HG03378 (cell line): ENCODE results near the gene OSBPL2.

ENCODE experiments used
- ATAC-seq: cut with Tn5 transposase; IDR thresholded peaks from one replicate; pipeline ENCODE4 v1.9.1; 2021; ENCODE audit warnings: mild to moderate bottlenecking, moderate library complexity; ENCODE audit not compliant: unreplicated experiment

OSBPL2 gene

DNA sequence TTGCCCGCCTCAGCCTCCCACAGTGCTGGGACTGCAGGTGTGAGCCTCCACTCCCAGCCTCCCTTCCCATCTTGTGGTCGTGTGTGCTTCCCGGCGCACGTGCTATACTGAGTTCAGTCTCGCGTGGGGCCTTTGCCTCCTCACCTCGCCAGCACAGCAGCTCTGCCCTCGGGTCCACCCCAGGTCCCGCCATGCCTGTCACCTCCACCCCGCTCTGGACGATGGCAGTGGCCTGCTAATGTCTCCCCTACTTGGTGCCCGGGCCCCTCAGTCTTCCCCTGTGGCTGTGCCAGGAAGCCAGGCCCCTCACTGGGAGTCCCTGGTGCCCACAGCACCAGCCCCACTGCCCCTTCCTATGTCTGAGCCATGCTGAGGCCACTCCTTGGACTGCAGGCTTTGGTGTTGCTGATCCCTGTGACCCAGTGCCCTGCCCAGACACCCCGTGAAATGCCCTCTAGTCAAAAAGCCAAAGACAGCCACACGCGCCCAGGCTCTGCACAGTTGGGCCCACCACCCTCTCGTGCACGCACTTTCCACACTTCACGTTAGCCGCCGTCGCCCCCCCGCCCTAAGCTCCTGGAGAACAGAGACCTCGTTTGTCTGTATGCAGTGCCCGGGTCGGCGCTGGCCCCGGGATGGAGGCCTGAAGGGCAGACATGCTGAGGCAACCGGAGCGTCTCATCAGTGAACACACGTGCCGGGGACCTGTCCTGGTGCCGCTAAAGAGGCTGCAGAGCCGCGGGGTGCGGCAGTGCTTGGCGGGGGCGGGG, 32.5 kb upstream of the OSBPL2 start:
- ATAC-seq, result no peak

DNA sequence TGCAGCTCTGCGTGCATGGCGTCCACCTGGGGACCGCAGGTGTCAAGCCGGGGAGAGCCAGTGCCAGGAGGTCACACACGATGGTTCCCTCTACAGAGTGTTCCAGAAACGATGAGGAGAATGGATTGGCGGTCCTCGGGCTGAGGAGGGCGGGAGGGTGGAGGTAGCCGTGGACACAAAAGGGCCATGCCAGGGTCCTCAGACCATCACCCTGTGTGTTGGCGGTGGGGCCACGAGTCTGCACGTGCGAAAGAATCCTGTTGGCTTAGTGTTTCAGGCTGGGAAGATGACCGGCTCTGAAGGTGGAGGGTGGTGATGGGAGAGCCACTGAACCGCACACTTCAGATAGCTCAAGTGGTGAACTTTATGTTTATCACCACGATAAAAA, 31.9 kb upstream of the OSBPL2 start:
- ATAC-seq, result no peak

DNA sequence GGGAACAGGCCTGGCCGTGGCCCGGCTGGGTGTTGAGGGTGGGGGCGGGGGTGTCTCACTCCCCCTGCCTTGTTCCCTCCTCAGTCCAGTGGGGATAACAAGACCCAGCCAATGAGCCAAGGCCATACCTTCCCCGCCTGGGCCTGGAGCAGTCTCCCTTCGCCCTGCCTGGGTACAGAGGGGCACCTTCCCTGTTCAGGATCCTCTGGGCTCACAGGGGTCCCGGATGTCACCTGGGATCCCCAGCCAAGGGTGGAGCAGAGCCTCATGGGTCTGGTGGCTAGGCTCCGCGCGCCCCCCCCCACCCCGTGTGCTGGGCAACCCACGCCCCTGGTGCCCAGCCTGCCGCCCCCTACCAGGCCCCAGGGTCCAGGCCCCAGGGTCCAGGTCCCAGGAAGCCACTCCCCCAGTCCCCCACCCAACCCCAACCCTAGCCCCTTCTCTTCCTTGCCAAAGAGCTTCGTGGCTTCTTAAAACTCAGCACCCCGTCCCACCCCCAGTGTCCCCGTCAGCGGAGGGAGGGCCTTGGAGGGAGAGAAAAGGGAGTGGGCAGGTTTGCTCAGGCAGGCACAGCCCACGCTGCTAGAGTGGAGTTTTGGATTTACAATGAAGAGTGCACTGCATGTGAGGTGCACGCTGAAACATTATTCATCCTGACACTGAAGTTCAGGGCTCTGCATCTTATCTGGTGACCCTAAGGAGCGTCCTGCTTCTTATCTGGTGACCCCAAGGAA, 30.1 kb upstream of the OSBPL2 start:
- ATAC-seq, result no peak

DNA sequence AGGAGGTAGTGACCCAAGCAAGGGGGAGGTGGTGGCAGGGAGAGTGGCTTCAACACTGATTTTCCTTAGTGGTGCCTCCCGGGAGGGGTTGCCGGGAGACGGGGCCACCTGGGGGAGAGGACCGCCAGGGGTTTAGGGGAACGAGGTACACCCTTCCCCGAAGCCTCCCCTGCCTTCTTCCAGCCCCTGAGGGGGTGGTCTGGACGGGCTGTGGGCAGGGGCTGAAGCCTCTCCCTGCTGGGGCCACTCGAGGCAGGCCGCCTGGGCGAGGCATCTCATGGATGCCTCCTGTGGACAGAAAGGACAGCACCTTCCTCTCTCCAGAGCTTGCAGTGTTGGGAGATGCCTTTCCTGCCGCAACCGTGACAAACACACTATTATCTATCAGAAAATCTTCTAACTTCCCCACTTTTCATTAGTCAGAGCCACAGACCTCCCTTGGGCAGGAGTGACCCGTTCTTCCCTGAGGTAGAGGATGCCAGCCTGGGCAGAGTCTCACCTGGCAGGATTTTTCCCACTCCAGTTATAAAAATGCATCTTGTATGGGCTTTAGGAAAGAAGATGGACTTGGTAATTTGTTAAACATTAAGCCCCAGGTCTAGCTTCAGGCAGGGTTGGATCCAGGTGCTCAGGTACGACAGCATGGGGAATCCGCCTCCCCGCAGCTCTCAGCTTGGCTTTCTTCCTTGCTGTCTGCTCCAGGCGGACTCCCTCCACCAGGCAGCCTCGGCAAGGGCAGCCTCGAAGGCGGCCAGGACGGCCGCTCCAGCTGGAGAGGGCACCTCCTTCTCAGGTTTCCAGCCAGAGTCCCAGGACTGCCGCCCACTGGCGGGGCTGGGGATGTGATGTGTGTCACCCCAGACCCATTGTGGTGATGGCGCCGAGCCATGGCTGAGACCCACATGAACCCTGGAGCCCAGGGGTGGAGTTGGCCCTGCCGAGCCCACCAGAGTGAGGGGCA, 29.2 kb upstream of the OSBPL2 start:
- no peak for ATAC-seq

DNA sequence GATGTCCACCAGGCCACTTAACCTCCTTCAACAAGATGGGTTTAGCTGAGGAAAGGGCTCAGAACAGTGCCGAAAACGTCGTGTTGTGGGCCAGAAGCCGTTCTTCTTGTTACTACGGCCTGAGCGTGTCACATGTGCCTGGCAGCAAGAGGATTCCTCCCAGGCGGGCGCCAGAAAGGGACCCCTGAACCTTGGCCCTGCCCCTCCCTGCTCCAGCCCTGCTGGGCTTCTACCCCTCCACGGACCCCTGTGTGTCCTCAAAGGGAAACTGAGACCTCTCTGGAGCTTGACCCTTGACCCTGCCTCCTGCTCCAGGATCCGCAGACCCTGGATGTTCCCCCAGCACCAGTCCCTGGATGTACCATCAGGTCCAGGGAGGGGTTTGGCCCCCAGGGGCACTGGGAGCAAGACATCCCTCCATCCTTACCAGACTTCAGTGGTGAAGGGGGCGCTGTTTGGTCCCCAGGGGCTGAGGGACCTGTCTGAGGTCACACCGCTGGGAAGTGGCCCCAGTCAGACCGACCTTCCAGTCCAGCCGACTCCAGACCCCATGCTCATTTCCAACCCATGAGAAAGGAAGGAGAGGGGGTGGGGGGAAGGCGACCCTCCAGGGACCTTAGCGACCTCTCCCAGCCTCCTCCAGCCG, 28.3 kb upstream of the OSBPL2 start:
- ATAC-seq, result no peak

DNA sequence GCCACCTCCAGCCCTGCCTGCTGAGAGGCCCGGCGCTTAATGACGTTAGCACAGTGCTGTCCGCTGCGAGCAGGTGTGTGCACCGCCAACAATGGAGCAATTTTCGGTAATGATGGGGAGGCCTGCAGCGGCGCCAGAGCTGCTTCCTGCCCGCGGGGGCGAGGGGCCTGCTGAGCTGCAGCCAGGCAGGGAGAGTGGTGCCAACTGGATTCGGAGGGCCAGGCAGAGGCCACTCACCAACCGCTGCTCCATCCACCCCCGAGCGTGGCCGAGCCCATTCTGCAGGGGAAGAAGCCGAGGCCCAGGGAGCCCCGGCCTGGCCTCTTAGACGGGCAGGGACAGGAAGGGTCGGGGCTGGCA, 27.8 kb upstream of the OSBPL2 start:
- ATAC-seq, result no peak

DNA sequence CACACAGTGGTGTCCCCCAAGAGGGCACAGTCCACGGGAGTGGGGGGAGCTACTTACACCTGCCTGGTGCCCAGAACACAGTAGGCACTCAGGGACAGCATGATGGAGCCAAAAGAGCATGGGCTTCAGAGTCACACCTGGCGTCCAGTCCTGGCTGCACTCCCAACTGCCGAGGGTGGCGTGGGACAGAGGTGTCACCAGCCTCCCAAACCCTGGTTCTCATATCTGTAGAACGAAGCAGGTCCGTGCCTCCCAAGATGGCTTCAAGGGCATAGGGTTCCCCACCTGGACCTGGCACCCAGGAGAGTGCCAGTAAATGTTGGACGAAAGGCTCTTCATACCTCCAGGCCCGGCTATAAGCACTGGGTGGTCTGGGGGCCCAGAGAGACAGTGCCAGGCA, 27.1 kb upstream of the OSBPL2 start:
- ATAC-seq, result no peak

DNA sequence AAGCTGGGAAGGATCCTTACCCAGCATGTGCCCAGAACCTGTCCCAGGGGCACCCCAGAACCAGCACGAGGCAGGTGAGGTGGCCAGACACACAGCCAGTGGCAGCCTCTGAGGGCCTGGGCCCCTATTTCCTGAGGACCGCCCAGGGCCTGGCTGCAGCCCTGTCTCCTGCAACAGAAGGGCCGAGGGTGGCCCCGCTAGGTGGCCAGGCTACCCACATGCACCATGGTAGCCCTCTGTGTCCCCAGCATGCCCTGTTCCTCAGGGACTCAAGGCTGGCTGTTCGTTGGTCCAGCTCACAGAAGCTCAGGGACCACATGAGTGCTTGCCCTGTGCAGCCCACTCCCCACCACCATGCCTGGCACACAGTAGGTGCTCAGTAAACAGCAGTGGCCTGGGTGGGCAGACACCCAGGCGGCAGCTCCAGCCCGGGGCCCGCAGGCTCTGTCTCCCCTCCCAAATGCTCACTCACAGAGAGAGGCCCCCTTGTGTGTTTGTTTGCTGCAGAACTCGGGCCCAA, 26.5 kb upstream of the OSBPL2 start:
- no peak for ATAC-seq

DNA sequence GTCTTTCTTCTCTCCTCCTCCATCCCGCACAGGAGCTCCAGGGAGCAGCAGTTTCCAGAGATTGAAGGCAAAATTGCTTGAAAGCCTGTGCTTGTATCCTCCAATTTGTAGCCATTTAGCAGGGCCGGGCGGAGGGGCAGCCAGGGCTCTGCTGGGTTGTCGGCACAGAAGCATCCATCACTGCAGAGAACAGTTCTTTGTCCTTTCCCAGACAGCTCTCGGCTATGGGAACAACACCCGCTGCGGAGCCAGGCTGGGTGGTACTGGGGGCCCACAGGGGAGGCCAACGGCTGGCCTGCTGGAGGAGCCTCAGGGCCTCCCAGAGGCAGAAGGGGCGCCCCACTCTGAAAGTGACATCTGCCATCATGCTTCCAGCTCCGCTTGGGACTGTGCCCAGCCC, 26.0 kb upstream of the OSBPL2 start:
- no peak for ATAC-seq

DNA sequence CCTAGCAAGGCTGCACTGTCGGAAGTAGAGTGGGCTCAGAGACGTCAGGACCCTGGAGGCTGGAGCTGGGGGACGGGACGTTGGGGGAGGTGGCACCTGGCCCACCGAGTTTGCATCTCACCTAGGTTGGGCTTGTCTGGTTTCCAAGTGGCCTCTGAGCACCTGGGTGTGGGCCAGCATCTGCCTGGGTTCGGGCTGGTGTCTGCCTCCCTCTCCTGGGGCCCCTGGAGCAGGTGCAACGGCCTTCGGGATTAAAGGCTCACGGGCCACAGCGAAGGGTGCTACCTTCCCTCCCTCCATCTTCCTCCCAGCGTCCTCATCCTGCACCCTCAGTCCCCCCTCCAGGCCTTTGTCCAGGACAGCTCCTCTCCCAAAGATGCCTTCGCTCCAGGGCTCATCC, 24.3 kb upstream of the OSBPL2 start:
- no peak for ATAC-seq

DNA sequence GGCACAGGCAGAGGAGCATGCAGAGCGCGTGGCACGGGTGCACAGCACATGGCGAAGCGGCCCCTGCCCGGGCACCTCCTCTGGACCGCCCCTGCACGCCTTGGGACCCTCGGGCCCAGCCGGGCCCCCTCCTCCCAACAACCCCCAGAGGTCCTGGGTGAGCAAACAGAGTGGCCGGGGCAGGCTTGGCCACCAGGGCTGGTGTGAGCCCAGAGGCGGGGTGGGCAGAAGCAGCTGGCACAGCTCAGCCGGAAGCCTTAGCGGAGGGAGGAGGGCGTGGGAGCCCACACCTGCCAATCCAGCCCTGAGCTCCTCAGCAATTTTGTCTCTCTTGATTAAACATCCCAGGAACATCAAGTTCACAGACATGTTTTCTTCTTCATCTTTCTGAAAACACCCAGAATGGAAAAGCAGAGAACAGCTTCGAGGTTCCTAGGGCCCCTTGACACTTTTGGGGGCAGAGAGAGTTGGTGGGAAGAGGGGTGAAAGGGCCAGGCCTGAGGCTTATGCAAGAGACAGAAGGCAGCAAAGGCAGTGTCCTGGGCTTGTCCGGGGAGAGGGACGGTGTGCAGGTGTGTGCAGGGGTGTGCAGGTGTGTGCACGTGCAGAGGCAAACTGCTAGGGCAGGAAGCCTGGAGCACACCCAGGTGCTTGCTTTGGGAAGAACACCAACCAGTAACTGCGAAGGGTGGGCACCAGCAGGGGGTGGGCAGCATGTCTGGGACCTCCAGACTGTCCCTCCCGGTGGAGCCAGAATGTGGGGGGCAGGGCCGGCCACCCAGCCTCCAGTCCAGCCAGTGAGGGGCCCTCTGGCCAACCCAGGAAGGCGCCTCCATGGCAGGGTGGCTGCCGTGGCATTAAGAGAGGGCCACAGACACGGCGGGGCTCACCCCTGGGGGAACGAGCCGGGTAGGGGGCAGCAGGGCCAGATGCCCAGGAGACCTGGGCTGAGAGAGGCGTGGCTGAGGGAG, 23.0 kb upstream of the OSBPL2 start:
- no peak for ATAC-seq

DNA sequence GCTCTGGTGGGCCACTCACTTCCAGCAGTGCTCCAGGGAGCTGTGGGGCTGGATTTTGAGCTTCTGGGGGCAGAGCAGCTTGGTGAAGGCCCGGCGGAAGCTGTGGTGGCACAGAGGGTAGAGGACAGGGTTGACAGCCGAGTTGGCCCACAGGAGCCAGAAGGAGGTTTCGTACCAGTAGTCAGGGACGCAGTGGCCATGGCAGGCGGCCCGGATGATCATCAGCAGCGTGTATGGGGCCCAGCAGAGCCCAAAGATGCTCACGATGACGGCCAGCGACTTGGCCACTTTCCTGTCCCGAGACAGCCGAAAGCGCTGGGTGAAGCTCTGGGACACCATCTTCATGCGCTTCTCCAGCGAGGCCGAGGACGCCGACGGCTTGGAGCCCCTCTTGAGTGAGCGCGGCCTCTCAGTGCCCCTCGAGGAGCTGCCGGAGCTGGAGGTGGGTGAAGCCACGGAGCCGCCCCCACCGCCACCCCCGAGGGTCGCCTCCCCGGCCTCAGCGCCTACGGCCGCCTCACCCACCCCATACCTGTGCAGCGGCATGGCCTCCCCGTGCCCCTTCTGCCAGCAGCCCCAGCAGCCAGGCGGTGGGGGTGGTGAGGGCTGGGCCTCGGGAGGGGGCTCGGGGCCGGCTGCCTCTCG, 22.2 kb upstream of the OSBPL2 start:
- ATAC-seq, result no peak

DNA sequence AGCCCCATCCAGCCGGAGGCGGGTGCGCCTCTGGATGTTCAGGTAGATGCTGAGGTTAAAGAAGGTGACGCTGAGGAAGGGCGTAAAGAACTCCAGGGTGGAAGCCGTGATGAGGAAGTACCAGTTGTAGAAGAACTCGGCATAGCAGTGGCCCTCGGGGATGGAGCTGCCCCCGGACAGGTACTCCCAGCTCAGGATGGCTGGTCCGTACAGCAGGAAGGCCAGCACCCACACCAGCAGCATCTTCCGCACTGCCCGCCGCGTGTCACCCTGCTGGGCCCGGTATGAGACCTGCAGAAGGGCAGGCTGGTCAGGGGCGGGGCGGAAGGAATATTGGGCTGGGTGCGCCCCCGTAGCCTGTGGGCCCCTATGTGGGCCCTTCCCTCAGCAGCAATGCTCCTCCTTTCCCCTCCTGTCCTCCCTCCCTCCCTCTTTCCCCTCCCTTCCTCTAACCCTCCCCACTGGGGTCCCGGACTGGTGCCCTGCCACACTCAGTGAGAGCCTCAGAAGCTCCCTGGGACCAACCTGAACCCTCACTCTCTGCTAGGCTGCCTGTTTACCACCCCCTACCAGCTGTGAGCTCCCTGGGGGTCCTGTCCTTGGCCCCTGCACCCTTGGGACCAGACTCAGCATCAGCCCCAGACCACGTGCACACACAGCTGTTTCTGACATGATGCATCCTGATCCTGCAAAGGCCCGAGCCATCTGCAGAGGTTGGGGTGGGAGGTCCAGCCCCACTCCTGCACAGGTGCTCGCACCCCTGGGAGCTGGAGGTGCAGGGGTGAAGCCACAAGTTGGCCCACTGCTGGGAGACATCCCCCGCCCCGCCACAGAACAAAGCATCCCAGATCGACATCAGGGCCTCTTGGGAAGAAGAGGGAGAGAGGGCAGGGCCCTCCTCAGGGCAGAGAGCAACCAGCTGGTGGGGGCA, 21.4 kb upstream of the OSBPL2 start:
- no peak for ATAC-seq

DNA sequence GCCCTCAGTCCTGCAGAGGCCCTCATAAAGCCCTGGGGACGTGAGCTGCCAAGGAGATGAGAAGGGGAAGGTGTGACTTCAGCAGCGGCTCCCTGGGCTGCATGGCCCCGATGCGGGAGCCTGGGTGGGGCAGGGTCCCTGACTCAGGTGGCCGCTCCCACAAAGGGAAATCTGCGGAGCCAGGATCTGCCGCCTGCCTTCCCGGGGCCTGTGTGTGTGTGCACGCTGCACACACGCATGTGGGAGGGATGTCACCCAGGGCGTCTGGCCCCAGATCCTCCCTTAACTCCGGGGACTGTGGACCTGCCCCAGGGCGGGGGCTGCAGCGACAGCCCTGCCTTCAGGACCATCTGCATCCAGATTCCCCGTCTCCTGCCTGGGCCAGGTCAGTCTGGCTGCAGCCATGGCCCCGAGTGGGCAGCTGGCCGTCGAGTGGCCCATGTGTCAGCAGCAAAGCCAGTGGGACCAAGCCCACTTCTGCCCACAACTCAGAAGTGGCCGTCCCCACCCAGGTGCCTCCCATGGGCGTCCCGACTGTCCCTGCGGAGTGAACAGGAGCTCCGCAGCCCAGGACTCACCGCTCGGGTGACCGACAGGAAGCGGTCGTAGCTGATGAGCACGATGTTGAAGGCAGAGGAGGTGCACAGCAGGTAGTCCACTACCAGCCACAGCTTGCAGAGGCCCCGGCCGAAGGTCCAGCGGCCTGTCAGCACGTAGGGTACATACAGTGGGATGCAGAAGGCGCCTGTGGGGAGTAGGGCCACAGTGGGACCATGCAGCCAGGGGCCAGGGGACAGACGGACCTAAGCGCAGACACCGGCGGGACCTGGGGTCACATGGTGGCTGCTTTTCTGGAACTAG, 20.2 kb upstream of the OSBPL2 start:
- no peak for ATAC-seq

DNA sequence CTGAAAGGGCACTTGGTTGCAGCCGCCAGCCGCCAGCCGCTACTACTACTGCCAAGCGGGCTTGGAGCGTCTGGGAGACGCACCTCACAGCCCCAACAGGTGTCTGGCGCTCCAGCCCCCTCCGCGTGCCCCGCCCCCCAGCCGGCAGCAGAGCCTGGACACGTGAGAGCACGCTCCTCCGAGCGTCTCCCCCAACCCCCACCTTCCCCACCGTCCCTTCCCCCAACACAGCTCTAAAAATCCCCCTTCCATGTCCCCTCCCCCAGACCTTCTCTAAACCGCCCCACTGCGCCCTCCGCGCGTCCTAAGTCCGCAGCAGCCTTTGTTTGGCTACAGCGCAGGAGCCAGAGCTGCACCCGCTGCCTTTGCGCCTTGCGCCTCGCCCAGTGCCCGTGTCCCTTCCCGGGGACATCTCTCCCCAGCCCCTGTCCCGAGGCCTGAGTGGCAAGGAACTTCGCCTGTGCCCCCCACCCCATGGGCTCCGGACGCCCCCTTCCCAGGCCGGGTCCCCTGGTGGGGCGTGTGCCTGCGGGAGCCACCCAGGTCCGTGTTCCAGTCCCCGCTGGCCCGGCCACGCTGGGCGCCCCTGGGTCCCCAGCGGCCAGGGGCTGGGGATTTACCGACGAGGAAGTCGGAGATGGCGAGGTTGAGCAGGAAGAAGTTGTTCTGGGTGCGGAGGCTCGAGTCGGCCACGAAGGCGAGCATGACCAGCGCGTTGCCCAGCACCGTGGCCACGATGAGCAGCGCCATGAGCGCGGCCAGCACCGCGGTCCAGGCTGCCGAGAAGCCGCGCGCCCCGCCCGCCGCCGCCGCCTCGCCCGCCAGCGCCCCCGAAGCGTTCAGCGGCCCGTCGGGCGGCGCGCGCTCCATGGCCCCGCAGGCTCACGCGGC, 19.0 kb upstream of the OSBPL2 start:
- no peak for ATAC-seq

DNA sequence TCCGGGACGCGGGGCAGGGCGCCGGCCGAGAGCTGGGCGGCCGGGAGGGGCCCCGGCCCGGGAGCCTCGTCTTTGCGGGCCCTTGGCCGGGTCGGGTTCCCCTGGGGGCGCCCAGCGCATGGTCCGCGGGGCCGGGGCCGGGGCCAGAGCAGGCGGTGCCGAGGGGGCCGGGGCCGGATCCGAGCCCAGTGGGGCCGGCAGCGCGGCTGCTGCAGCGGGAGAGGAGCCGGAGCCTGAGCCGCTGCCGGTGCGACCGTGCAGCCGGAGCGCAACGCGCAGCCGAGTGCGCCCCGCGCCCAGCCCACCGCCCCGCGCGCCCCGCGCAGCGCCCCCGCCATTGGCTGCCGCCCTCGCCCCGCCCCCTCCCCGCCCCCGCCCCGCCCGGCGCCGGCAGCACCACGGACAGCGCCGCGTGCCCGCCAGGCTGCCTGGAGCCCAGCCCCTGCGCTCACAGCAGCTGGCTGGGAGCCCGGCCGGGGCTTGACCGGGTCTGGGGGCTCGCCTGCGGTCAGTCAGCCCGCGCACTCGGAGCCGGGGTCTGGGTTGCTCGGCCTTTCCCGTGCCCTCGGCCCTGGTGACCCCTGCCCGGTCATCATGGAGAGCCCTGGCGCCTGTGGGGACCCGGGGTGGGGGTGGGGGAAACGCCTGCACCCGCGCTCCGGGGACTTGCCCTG, 18.2 kb upstream of the OSBPL2 start, which contains the start of gene HRH3:
Gene HRH3, minus strand, starts transcription at position 287 of the 674 bp plus-strand sequence. CDS start 308 bp downstream, outside the sequence.
- ATAC-seq, result no peak
